Natural killer cell treated with Interleukin-12 subunit alpha and Interleukin-12 subunit beta and Interleukin-15 and Interleukin-18, amount 100 ng/mL, for 72 hours (primary cell): Measurements from ENCODE around the gene MEGF9. TPM values are rescaled to one million over a fixed set of nuclear protein-coding genes. Genes with fewer than 3 reads are reported as not detected.
A peak's percentile ranks its signal among the peaks of the same experiment; 100 is the strongest.
"Not testable (repeated sequence)": the region's sequence is repeated elsewhere in the genome, so short reads cannot be mapped to it uniquely, and the experiment has no call there.

Source experiments
- ATAC-seq, 2 donors: fragments of 150-1000 bp; cut with Tn5 transposase in 1 of 2; sonication (Bioruptor Pico), chemical (Tn5 transposase) in 1 of 2; 2 replicates each; pipeline ENCODE4 v1.10.0; 2021
- DNase-seq: peaks from one replicate; pipeline ENCODE4 v3.0.0; 2022; ENCODE audit warnings: low spot score
- H3K27ac Mint-ChIP-seq, 2 donors: 1 replicate in 1 of 2; 2 replicates in 1 of 2; pipeline ENCODE4 v1.8.0; 2022; ENCODE audit warnings: mixed read lengths in 2 of 2, mild to moderate bottlenecking in 1 of 2, moderate library complexity in 1 of 2
- H3K27me3 Mint-ChIP-seq, 2 donors: 1 replicate in 1 of 2; 2 replicates in 1 of 2; pipeline ENCODE4 v1.8.0; 2022; ENCODE audit warnings: mixed read lengths in 2 of 2
- H3K36me3 Mint-ChIP-seq: one replicate; pipeline ENCODE4 v1.8.0; 2022; ENCODE audit warnings: mixed read lengths
- H3K4me1 Mint-ChIP-seq, 2 donors: 1 replicate in 1 of 2; 2 replicates in 1 of 2; pipeline ENCODE4 v1.8.0; 2022; ENCODE audit warnings: low read depth in 2 of 2, mixed read lengths in 2 of 2, mild to moderate bottlenecking in 1 of 2
- H3K4me3 Mint-ChIP-seq: one replicate; pipeline ENCODE4 v1.8.0; 2022; ENCODE audit warnings: mixed read lengths
- H3K9me3 Mint-ChIP-seq: 2 replicates; pipeline ENCODE4 v1.8.0; 2022; ENCODE audit warnings: mixed read lengths
- total RNA-seq, 2 donors: library from RNA; stranded (reverse); gene quantifications; one replicate each; pipeline ENCODE4 v1.2.3, GENCODE V29; 2022

MEGF9 gene
- total RNA-seq, 2 donors from 2014 or later: 7.7 to 12.7 TPM

GRCh38 chr9:120569556-120569955, 144.7 kb downstream of the MEGF9 start:
- Mint-ChIP-seq H3K27ac (peak overlapping the region in 1 of 2 donors; percentile 2), H3K9me3 (no peaks in the 10 kb centered on the region), H3K36me3 (peaks cover 32% of the 10 kb centered on the region), H3K4me3 (no peak overlapping the region), H3K27me3 (no peaks in the 10 kb centered on the region), H3K4me1 (peaks cover 8 to 12% of the 10 kb centered on the region in 2 donors)
- ATAC-seq (no peak), DNase-seq (no peak)

- no peak for DNase-seq
- H3K4me3 Mint-ChIP-seq: no peak overlapping the region
- peak overlapping the region in 1 of 2 donors; percentile 2 for H3K27ac Mint-ChIP-seq
- no peaks in the 10 kb centered on the region for H3K9me3 Mint-ChIP-seq
- peaks cover 32% of the 10 kb centered on the region for H3K36me3 Mint-ChIP-seq
- no peaks in the 10 kb centered on the region for H3K27me3 Mint-ChIP-seq
- ATAC-seq: no peak
- H3K4me1 Mint-ChIP-seq: peaks cover 8 to 12% of the 10 kb centered on the region in 2 donors
Measured at GRCh38 chr9:120568816-120569215, 145.5 kb downstream of the MEGF9 start.

- Mint-ChIP-seq H3K9me3 (no peaks in the 10 kb centered on the region), H3K4me1 (peaks cover 10 to 15% of the 10 kb centered on the region in 2 donors), H3K4me3 (no peak overlapping the region), H3K36me3 (peaks cover 36% of the 10 kb centered on the region), H3K27me3 (no peaks in the 10 kb centered on the region), H3K27ac (no peak overlapping the region)
- DNase-seq: no peak
- ATAC-seq: no peak
Measured at GRCh38 chr9:120567874-120568273, 146.4 kb downstream of the MEGF9 start.

GRCh38 chr9:120567081-120567480, 147.2 kb downstream of the MEGF9 start:
- Mint-ChIP-seq H3K4me1 (peaks cover 16 to 23% of the 10 kb centered on the region in 2 donors), H3K4me3 (no peak overlapping the region), H3K27ac (no peak overlapping the region), H3K36me3 (peaks cover 41% of the 10 kb centered on the region), H3K27me3 (no peaks in the 10 kb centered on the region), H3K9me3 (no peaks in the 10 kb centered on the region)
- ATAC-seq (no peak), DNase-seq (no peak)

- ATAC-seq: no peak
- H3K9me3 Mint-ChIP-seq: no peaks in the 10 kb centered on the region
Measured at GRCh38 chr9:120564589-120564988, 149.7 kb downstream of the MEGF9 start.

GRCh38 chr9:120562861-120563443, 151.3 kb downstream of the MEGF9 start:
- no peaks in the 10 kb centered on the region for H3K9me3 Mint-ChIP-seq

More at GRCh38 chr9:120564589-120564988, 149.7 kb downstream of the MEGF9 start:
- DNase-seq: no peak
- H3K27ac Mint-ChIP-seq: no peak overlapping the region
- peaks cover 31% of the 10 kb centered on the region for H3K36me3 Mint-ChIP-seq
- H3K4me3 Mint-ChIP-seq: no peak overlapping the region
- H3K4me1 Mint-ChIP-seq: peaks cover 19 to 30% of the 10 kb centered on the region in 2 donors
- H3K27me3 Mint-ChIP-seq: no peaks in the 10 kb centered on the region

GRCh38 chr9:120561709-120562108, 152.6 kb downstream of the MEGF9 start:
- H3K36me3 Mint-ChIP-seq: peaks cover 21% of the 10 kb centered on the region
- H3K9me3 Mint-ChIP-seq: no peaks in the 10 kb centered on the region
- ATAC-seq: no peak
- no peak overlapping the region for H3K27ac Mint-ChIP-seq
- H3K27me3 Mint-ChIP-seq: no peaks in the 10 kb centered on the region
- peaks cover 28 to 43% of the 10 kb centered on the region in 2 donors for H3K4me1 Mint-ChIP-seq
- DNase-seq: no peak
- H3K4me3 Mint-ChIP-seq: no peak overlapping the region

More at GRCh38 chr9:120562861-120563443, 151.3 kb downstream of the MEGF9 start:
- no peaks in the 10 kb centered on the region for H3K27me3 Mint-ChIP-seq
- no peak overlapping the region for H3K27ac Mint-ChIP-seq
- H3K4me3 Mint-ChIP-seq: no peak overlapping the region
- DNase-seq (no peak), ATAC-seq (no peak)
- H3K36me3 Mint-ChIP-seq: peaks cover 26% of the 10 kb centered on the region
- peaks cover 23 to 38% of the 10 kb centered on the region in 2 donors for H3K4me1 Mint-ChIP-seq

- Mint-ChIP-seq H3K27ac (no peak overlapping the region), H3K4me3 (no peak overlapping the region), H3K9me3 (no peaks in the 10 kb centered on the region), H3K27me3 (no peaks in the 10 kb centered on the region), H3K36me3 (peaks cover 15% of the 10 kb centered on the region), H3K4me1 (peaks cover 25 to 38% of the 10 kb centered on the region in 2 donors)
- ATAC-seq (no peak), DNase-seq (no peak)
Measured at GRCh38 chr9:120559546-120559945, 154.7 kb downstream of the MEGF9 start.

GRCh38 chr9:120558454-120558853, 155.8 kb downstream of the MEGF9 start:
- no peaks in the 10 kb centered on the region for H3K9me3 Mint-ChIP-seq
- ATAC-seq (no peak), DNase-seq (no peak)
- H3K27ac Mint-ChIP-seq: no peak overlapping the region
- no peak overlapping the region for H3K4me3 Mint-ChIP-seq
- H3K36me3 Mint-ChIP-seq: peaks cover 15% of the 10 kb centered on the region
- H3K4me1 Mint-ChIP-seq: peaks cover 25 to 38% of the 10 kb centered on the region in 2 donors
- no peaks in the 10 kb centered on the region for H3K27me3 Mint-ChIP-seq

- Mint-ChIP-seq H3K4me3 (no peak overlapping the region), H3K27me3 (no peaks in the 10 kb centered on the region), H3K9me3 (no peaks in the 10 kb centered on the region), H3K36me3 (peaks cover 7% of the 10 kb centered on the region), H3K27ac (no peak overlapping the region), H3K4me1 (peaks cover 17 to 28% of the 10 kb centered on the region in 2 donors)
- ATAC-seq (no peak), DNase-seq (no peak)
Measured at GRCh38 chr9:120557205-120557604, 157.1 kb downstream of the MEGF9 start.

- no peak overlapping the region for H3K27ac Mint-ChIP-seq
- peaks cover 18 to 25% of the 10 kb centered on the region in 2 donors for H3K4me1 Mint-ChIP-seq
- no peaks in the 10 kb centered on the region for H3K9me3 Mint-ChIP-seq
- DNase-seq: no peak
- ATAC-seq: no peak
- H3K27me3 Mint-ChIP-seq: no peaks in the 10 kb centered on the region
- H3K36me3 Mint-ChIP-seq: peaks cover 7% of the 10 kb centered on the region
- H3K4me3 Mint-ChIP-seq: no peak overlapping the region
Measured at GRCh38 chr9:120556775-120557174, 157.5 kb downstream of the MEGF9 start.

- Mint-ChIP-seq H3K4me1 (peaks cover 22 to 28% of the 10 kb centered on the region in 2 donors), H3K36me3 (peaks cover 10% of the 10 kb centered on the region), H3K9me3 (no peaks in the 10 kb centered on the region), H3K27ac (no peak overlapping the region), H3K4me3 (no peak overlapping the region), H3K27me3 (no peaks in the 10 kb centered on the region)
- DNase-seq (no peak), ATAC-seq (no peak)
Measured at GRCh38 chr9:120555839-120556238, 158.4 kb downstream of the MEGF9 start.

- not testable (repeated sequence) for H3K4me3 Mint-ChIP-seq, H3K9me3 Mint-ChIP-seq, DNase-seq, H3K27me3 Mint-ChIP-seq, H3K27ac Mint-ChIP-seq, ATAC-seq
- H3K36me3 Mint-ChIP-seq: peaks cover 11% of the 10 kb centered on the region
- peaks cover 14 to 16% of the 10 kb centered on the region in 2 donors for H3K4me1 Mint-ChIP-seq
Measured at GRCh38 chr9:120552210-120552704, 162.0 kb downstream of the MEGF9 start.
